Hypothalamus (tissue), 51 donors: ENCODE measurements around the gene MRPS18A.
"Not testable (repeated sequence)": the region's sequence is repeated elsewhere in the genome, so short reads cannot be mapped to it uniquely, and the experiment has no call there.

Source experiments
- DNase-seq, 51 donors: peaks; one replicate each; lab custom pipeline; 2025; lab: John Stamatoyannopoulos, UW

MRPS18A gene

GRCh38 chr6:43671801-43672690 lies 15.5 kb downstream of the MRPS18A start:
- DNase-seq, result no peak

GRCh38 chr6:43671011-43671800 lies 16.4 kb downstream of the MRPS18A start:
- no peak for DNase-seq

GRCh38 chr6:43670623-43670986 lies 17.0 kb downstream of the MRPS18A start:
- no peak for DNase-seq

- peak in 1 of 51 donors; percentile 35 for DNase-seq
Observed at GRCh38 chr6:43669922-43670622, 17.5 kb downstream of the MRPS18A start.

GRCh38 chr6:43669050-43669921 lies 18.3 kb downstream of the MRPS18A start:
- DNase-seq, result peak in 33 of 51 donors; percentile 10 to 69 (median 35)

- peak in 34 of 51 donors; percentile 18 to 79 (median 50) for DNase-seq
Observed at GRCh38 chr6:43668151-43669028, 19.2 kb downstream of the MRPS18A start.

GRCh38 chr6:43667245-43668150 lies 20.1 kb downstream of the MRPS18A start:
- DNase-seq, result peak in 50 of 51 donors; percentile 18 to 88 (median 66)

- no peak for DNase-seq
Observed at GRCh38 chr6:43666196-43666920, 21.2 kb downstream of the MRPS18A start.

- DNase-seq, result no peak
Observed at GRCh38 chr6:43665376-43665775, 22.2 kb downstream of the MRPS18A start.

GRCh38 chr6:43662948-43663347 lies 24.6 kb downstream of the MRPS18A start:
- DNase-seq, result not testable (repeated sequence)

GRCh38 chr6:43658161-43658560 lies 29.4 kb downstream of the MRPS18A start:
- no peak for DNase-seq

- no peak for DNase-seq
Observed at GRCh38 chr6:43657221-43657802, 30.3 kb downstream of the MRPS18A start.

- DNase-seq, result not testable (repeated sequence)
Observed at GRCh38 chr6:43652822-43653221, 34.8 kb downstream of the MRPS18A start.

GRCh38 chr6:43648248-43648647 lies 39.3 kb downstream of the MRPS18A start:
- no peak for DNase-seq

- DNase-seq, result no peak
Observed at GRCh38 chr6:43647613-43648012, 40.0 kb downstream of the MRPS18A start.

GRCh38 chr6:43645613-43645964 lies 42.0 kb downstream of the MRPS18A start:
- peak in 1 of 51 donors; percentile 8 for DNase-seq
